Naive thymus-derived CD4-positive, alpha-beta T cell (primary cell): ENCODE measurements around the gene EIPR1. TPM values are rescaled to one million over a fixed set of nuclear protein-coding genes. Genes with fewer than 3 reads are reported as not detected.

Source experiments
- ATAC-seq: fragments of 150-1000 bp; cut with Tn5 transposase; 2 replicates; pipeline ENCODE4 v1.10.0; 2021; ENCODE audit warnings: mild to moderate bottlenecking, moderate library complexity
- CTCF ChIA-PET: fragments of 350-600 bp; sonication (Branson Sonifier 250); formaldehyde crosslinking; loops from one replicate; lab custom pipeline; 2021; ENCODE audit warnings: antibody characterized with exemption; lab: Charles Lee
- POLR2A ChIA-PET: fragments of 350-600 bp; sonication (Branson Sonifier 250); formaldehyde crosslinking; loops from one replicate; lab custom pipeline; 2021; ENCODE audit warnings: antibody characterized with exemption, inconsistent platforms; lab: Charles Lee
- DNase-seq, 9 donors: peaks; one replicate each; pipeline versions ENCODE4 v3.0.0 to v3.0.0-alpha.2; 2020 to 2022; ENCODE audit warnings: mixed read lengths in 1 of 9
- H3K27ac ChIP-seq: one replicate; pipeline ENCODE4 v1.7.0; 2013; ENCODE audit warnings: mild to moderate bottlenecking, low read depth, low read length, moderate library complexity
- H3K27me3 ChIP-seq, 2 donors: one replicate each; pipeline ENCODE4 v1.7.0; 2013; ENCODE audit warnings: low read length in 2 of 2, mild to moderate bottlenecking in 2 of 2, moderate library complexity in 2 of 2; ENCODE audit not compliant: control insufficient read depth in 2 of 2, insufficient read depth in 2 of 2
- H3K36me3 ChIP-seq, 3 experiments: 1 replicate in 2 of 3; 2 replicates in 1 of 3; pipeline ENCODE4 v1.7.0; 2013; ENCODE audit warnings: low read length in 3 of 3, mild to moderate bottlenecking in 3 of 3, moderate library complexity in 1 of 3; ENCODE audit not compliant: insufficient read depth in 3 of 3, control insufficient read depth in 2 of 3
- H3K4me1 ChIP-seq, 2 donors: one replicate each; pipeline ENCODE4 v1.7.0; 2013; ENCODE audit warnings: low read length in 2 of 2, mild to moderate bottlenecking in 2 of 2, moderate library complexity in 1 of 2; ENCODE audit not compliant: control insufficient read depth in 2 of 2, insufficient read depth in 2 of 2
- H3K4me3 ChIP-seq: 2 replicates; pipeline ENCODE4 v1.7.0; 2013; ENCODE audit warnings: mild to moderate bottlenecking, low read length
- H3K9me3 ChIP-seq, 3 experiments: 1 replicate in 2 of 3; 2 replicates in 1 of 3; pipeline ENCODE4 v1.7.0; 2013; ENCODE audit warnings: low read length in 3 of 3; ENCODE audit not compliant: control insufficient read depth in 2 of 3
- H3K27ac Mint-ChIP-seq, 9 donors: one replicate each; pipeline ENCODE4 v1.8.0; 2020 to 2022; ENCODE audit warnings: mixed read lengths in 9 of 9, mild to moderate bottlenecking in 8 of 9, moderate library complexity in 5 of 9, inconsistent platforms in 2 of 9
- H3K27me3 Mint-ChIP-seq, 5 donors: one replicate each; pipeline ENCODE4 v1.8.0; 2021 to 2022; ENCODE audit warnings: mixed read lengths in 5 of 5, mild to moderate bottlenecking in 1 of 5
- H3K36me3 Mint-ChIP-seq, 5 donors: one replicate each; pipeline ENCODE4 v1.8.0; 2020 to 2022; ENCODE audit warnings: mixed read lengths in 5 of 5, mild to moderate bottlenecking in 3 of 5, inconsistent platforms in 1 of 5
- H3K4me1 Mint-ChIP-seq, 7 donors: one replicate each; pipeline ENCODE4 v1.8.0; 2020 to 2022; ENCODE audit warnings: mixed read lengths in 7 of 7, mild to moderate bottlenecking in 3 of 7, inconsistent platforms in 1 of 7
- H3K4me3 Mint-ChIP-seq, 10 donors: one replicate each; pipeline ENCODE4 v1.8.0; 2020 to 2022; ENCODE audit warnings: mild to moderate bottlenecking in 10 of 10, mixed read lengths in 10 of 10, moderate library complexity in 6 of 10, inconsistent platforms in 2 of 10
- H3K9me3 Mint-ChIP-seq, 11 donors: one replicate each; pipeline ENCODE4 v1.8.0; 2020 to 2022; ENCODE audit warnings: mixed read lengths in 11 of 11, mild to moderate bottlenecking in 4 of 11, inconsistent platforms in 1 of 11, moderate library complexity in 1 of 11
- intact Hi-C, 2 donors: fragments of 100-400 bp; cut with micrococcal nuclease; formaldehyde crosslinking; loops; one replicate each; pipeline ENCODE4 v1.15.1; 2023
- polyA plus RNA-seq, 2 donors: library from polyadenylated mRNA; unstranded; fragments of 300-500 nt; fragmentation: Illumina TruSeq; gene quantifications; one replicate each; pipeline ENCODE4 v1.2.3, GENCODE V29; 2021
- total RNA-seq, 6 experiments: library from RNA in 5 of 6; stranded (reverse) in 5 of 6; gene quantifications; 1 replicate in 5 of 6; 2 replicates in 1 of 6; pipeline ENCODE4 v1.2.3 and lab custom pipeline; 2021 to 2026

EIPR1 gene
- total and polyA plus RNA-seq, 7 experiments from 2014 or later, result 24.4 to 46.2 (median 27.3) TPM

- peaks cover 0 to 26% (median 0%) of the 10 kb centered on the region in 3 experiments for H3K36me3 ChIP-seq
- Mint-ChIP-seq H3K4me3 (no peak overlapping the region), H3K4me1 (peaks cover 0 to 11% (median under 1%) of the 10 kb centered on the region in 7 donors), H3K36me3 (peaks cover 17 to 49% (median 27%) of the 10 kb centered on the region in 5 donors), H3K27me3 (no peaks in the 10 kb centered on the region), H3K27ac (no peak overlapping the region), H3K9me3 (no peaks in the 10 kb centered on the region)
- ChIA-PET POLR2A (no interaction called here), CTCF (no interaction called here)
- H3K4me3 ChIP-seq, result no peak overlapping the region
- no peaks in the 10 kb centered on the region for H3K27me3 ChIP-seq
- DNase-seq, result no peak
- H3K9me3 ChIP-seq, result no peaks in the 10 kb centered on the region
- H3K4me1 ChIP-seq, result no peaks in the 10 kb centered on the region
- intact Hi-C loops, result no loop called here
- H3K27ac ChIP-seq, result no peak overlapping the region
- no peak for ATAC-seq
Measured at GRCh38 chr2:3338340-3338739, 39.3 kb downstream of the EIPR1 start.

DNA sequence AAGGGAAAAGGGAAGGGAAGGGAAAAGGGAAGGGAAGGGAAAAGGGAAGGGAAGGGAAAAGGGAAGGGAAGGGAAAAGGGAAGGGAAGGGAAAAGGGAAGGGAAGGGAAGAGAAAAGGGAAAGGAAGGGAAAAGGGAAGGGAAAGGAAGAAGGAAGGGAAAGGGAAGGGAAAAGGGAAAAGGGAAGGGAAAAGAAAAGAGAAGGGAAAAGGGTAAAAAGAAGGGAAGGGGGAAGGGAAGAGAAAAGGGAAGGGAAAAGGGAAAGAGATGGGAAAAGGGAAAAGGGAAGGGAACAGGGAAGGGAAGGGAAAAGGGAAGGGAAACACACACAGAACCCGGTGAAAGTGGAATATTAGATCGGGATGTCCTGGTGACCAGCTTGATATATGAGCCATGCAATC, 40.8 kb downstream of the EIPR1 start:
- Histone ChIP-seq H3K27me3 (no peaks in the 10 kb centered on the region), H3K4me1 (no peaks in the 10 kb centered on the region), H3K4me3 (no peak overlapping the region), H3K36me3 (peaks cover 0 to 35% (median 0%) of the 10 kb centered on the region in 3 experiments), H3K27ac (no peak overlapping the region), H3K9me3 (no peaks in the 10 kb centered on the region)
- Mint-ChIP-seq H3K36me3 (peaks cover 22 to 60% (median 40%) of the 10 kb centered on the region in 5 donors), H3K27me3 (no peaks in the 10 kb centered on the region), H3K9me3 (no peaks in the 10 kb centered on the region), H3K27ac (no peak overlapping the region), H3K4me3 (no peak overlapping the region), H3K4me1 (peaks cover 0 to 6% (median 0%) of the 10 kb centered on the region in 7 donors)
- DNase-seq, result no peak
- ATAC-seq, result no peak
- intact Hi-C loops, result no loop called here
- POLR2A ChIA-PET, result no interaction called here
- CTCF ChIA-PET, result no interaction called here

- no peaks in the 10 kb centered on the region for H3K9me3 ChIP-seq
- ATAC-seq (no peak), DNase-seq (no peak)
- no peaks in the 10 kb centered on the region for H3K27me3 ChIP-seq
- Mint-ChIP-seq H3K4me3 (no peak overlapping the region), H3K27ac (no peak overlapping the region), H3K27me3 (no peaks in the 10 kb centered on the region), H3K4me1 (peaks cover 0 to 18% (median 2%) of the 10 kb centered on the region in 7 donors), H3K9me3 (peaks cover 0 to 9% (median 0%) of the 10 kb centered on the region in 11 donors), H3K36me3 (peaks cover 30 to 68% (median 49%) of the 10 kb centered on the region in 5 donors)
- peaks cover 0 to 50% (median 0%) of the 10 kb centered on the region in 3 experiments for H3K36me3 ChIP-seq
- no peak overlapping the region for H3K27ac ChIP-seq
- no peak overlapping the region for H3K4me3 ChIP-seq
- intact Hi-C loops, result no loop called here
- ChIA-PET CTCF (no interaction called here), POLR2A (no interaction called here)
- H3K4me1 ChIP-seq, result no peaks in the 10 kb centered on the region
Measured at GRCh38 chr2:3334392-3335345, 42.9 kb downstream of the EIPR1 start.

- Histone ChIP-seq H3K36me3 (peaks cover 0 to 51% (median 0%) of the 10 kb centered on the region in 3 experiments), H3K27ac (no peak overlapping the region), H3K4me3 (no peak overlapping the region), H3K4me1 (no peaks in the 10 kb centered on the region), H3K9me3 (no peaks in the 10 kb centered on the region), H3K27me3 (no peaks in the 10 kb centered on the region)
- ChIA-PET POLR2A (no interaction called here), CTCF (no interaction called here)
- peaks cover 30 to 59% (median 39%) of the 10 kb centered on the region in 5 donors for H3K36me3 Mint-ChIP-seq
- ATAC-seq (no peak), DNase-seq (no peak)
- peak overlapping the region in 1 of 9 donors; percentile 37 for H3K27ac Mint-ChIP-seq
- intact Hi-C loops, result no loop called here
- H3K9me3 Mint-ChIP-seq, result peaks cover 0 to 9% (median 0%) of the 10 kb centered on the region in 11 donors
- no peak overlapping the region for H3K4me3 Mint-ChIP-seq
- H3K4me1 Mint-ChIP-seq, result peaks cover 0 to 25% (median 8%) of the 10 kb centered on the region in 7 donors
- H3K27me3 Mint-ChIP-seq, result no peaks in the 10 kb centered on the region
Measured at GRCh38 chr2:3332133-3332532, 45.5 kb downstream of the EIPR1 start.

DNA sequence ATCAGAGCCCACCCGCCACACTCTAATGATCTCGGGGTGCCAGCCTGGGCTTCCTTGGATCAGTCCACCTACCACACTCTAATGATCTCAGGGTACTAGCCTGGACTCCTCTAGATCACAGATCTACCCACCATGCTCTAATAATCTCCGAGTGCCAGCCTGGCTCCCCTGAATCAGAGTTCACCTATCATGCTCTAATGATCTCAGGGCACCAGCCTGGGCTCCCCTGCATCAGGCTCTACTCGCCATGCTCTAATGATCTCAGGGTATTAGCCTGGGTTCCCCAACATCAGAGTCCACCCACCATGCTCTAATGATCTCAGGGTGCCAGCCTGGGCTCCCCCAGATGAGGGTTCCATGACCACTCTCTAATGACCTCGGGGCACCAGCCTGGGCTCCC, 48.1 kb downstream of the EIPR1 start:
- no peaks in the 10 kb centered on the region for H3K9me3 ChIP-seq
- DNase-seq (no peak), ATAC-seq (no peak)
- H3K27me3 Mint-ChIP-seq, result no peaks in the 10 kb centered on the region
- POLR2A ChIA-PET, result no interaction called here
- H3K36me3 ChIP-seq, result peaks cover 0 to 34% (median 0%) of the 10 kb centered on the region in 3 experiments
- H3K27ac Mint-ChIP-seq, result peak overlapping the region in 4 of 9 donors; percentile 32 to 84 (median 66)
- intact Hi-C loops, result no loop called here
- H3K4me1 Mint-ChIP-seq, result peaks cover 0 to 29% (median 10%) of the 10 kb centered on the region in 7 donors
- no peaks in the 10 kb centered on the region for H3K27me3 ChIP-seq
- H3K36me3 Mint-ChIP-seq, result peaks cover 27 to 47% (median 32%) of the 10 kb centered on the region in 5 donors
- H3K9me3 Mint-ChIP-seq, result peaks cover 0 to 9% (median 0%) of the 10 kb centered on the region in 11 donors
- no peak overlapping the region for H3K4me3 ChIP-seq
- no peak overlapping the region for H3K27ac ChIP-seq
- no peaks in the 10 kb centered on the region for H3K4me1 ChIP-seq
- H3K4me3 Mint-ChIP-seq, result no peak overlapping the region
- CTCF ChIA-PET, result no interaction called here

GRCh38 chr2:3326871-3327270, 50.7 kb downstream of the EIPR1 start:
- no peaks in the 10 kb centered on the region for H3K27me3 ChIP-seq
- DNase-seq (no peak), ATAC-seq (no peak)
- no peak overlapping the region for H3K4me3 ChIP-seq
- Mint-ChIP-seq H3K36me3 (peaks cover 11 to 40% (median 18%) of the 10 kb centered on the region in 5 donors), H3K4me3 (no peak overlapping the region), H3K27me3 (no peaks in the 10 kb centered on the region), H3K27ac (no peak overlapping the region), H3K4me1 (peaks cover 0 to 32% (median 10%) of the 10 kb centered on the region in 7 donors), H3K9me3 (peaks cover 0 to 9% (median 0%) of the 10 kb centered on the region in 11 donors)
- intact Hi-C loops, result no loop called here
- H3K27ac ChIP-seq, result no peak overlapping the region
- H3K36me3 ChIP-seq, result peaks cover 0 to 17% (median 0%) of the 10 kb centered on the region in 3 experiments
- ChIA-PET POLR2A (no interaction called here), CTCF (no interaction called here)
- no peaks in the 10 kb centered on the region for H3K9me3 ChIP-seq
- H3K4me1 ChIP-seq, result no peaks in the 10 kb centered on the region
